SU-DHL-6 (cell line): ENCODE data around the gene TRAPPC4.

Source experiments
- CTCF ChIP-seq: fragments of 200-600 bp; sonication (generic); IDR thresholded peaks from one replicate; pipeline ENCODE4 v1.5.1; 2017; ENCODE audit warnings: antibody characterized with exemption, mild to moderate bottlenecking, low read length, moderate library complexity; ENCODE audit not compliant: insufficient read depth, poor library complexity, severe bottlenecking
- EZH2phosphoT487 ChIP-seq: fragments of 200-600 bp; sonication (generic), shearing (Covaris generic); conservative IDR thresholded peaks from 2 replicates; pipeline ENCODE4 v1.6.1; 2018; ENCODE audit warnings: mild to moderate bottlenecking, antibody characterized with exemption, low read length, moderate library complexity, mixed read lengths

GRCh38 chr11:118996926-118997626, 21.5 kb upstream of the TRAPPC4 start:
- no peak for TF ChIP-seq CTCF
- TF ChIP-seq EZH2phosphoT487 = no peak
